SK-N-SH (cell line): ENCODE data around the gene THSD7A. TPM values are rescaled to one million over a fixed set of nuclear protein-coding genes. Genes with fewer than 3 reads are reported as not detected.

Experiments used
- CTCF ChIA-PET: fragments of 300-600, 350-600 bp; formaldehyde crosslinking; extraction: SDS; loops from one replicate; lab custom pipeline; 2021; lab: Yijun Ruan, JAX
- POLR2A ChIA-PET: fragments of 350-600 bp; sonication (Branson Sonifier 250); formaldehyde crosslinking; extraction: SDS; loops from one replicate; lab custom pipeline; 2020; ENCODE audit warnings: antibody characterized with exemption, inconsistent platforms; lab: Yijun Ruan, JAX
- DNase-seq: peaks from one replicate; pipeline ENCODE4 v3.0.0; 2012
- H2AFZ ChIP-seq: fragments of 200-600 bp; sonication (generic); 2 replicates; pipeline ENCODE4 v1.8.1; 2016; ENCODE audit warnings: antibody characterized with exemption, mild to moderate bottlenecking, low read depth
- H3F3A ChIP-seq: fragments of 200-600 bp; sonication (generic); replicated peaks from 2 replicates; pipeline ENCODE3; 2016; ENCODE audit warnings: antibody characterized with exemption, mild to moderate bottlenecking; ENCODE audit not compliant: insufficient read depth
- H3K27ac ChIP-seq, 2 experiments: fragments of 200-500 bp in 1 of 2; fragments of 200-600 bp in 1 of 2; sonication (Bioruptor generic) in 1 of 2; sonication (generic), shearing (Covaris generic) in 1 of 2; 2 replicates each; pipeline versions ENCODE4 v1.5.1 to v1.6.1; 2014 to 2016; ENCODE audit warnings: low read depth in 2 of 2, inconsistent platforms in 1 of 2, low read length in 1 of 2, mild to moderate bottlenecking in 1 of 2, mixed read lengths in 1 of 2
- H3K27me3 ChIP-seq: fragments of 200-600 bp; sonication (generic), shearing (Covaris generic); 2 replicates; pipeline ENCODE4 v1.6.1; 2016; ENCODE audit warnings: mixed run types; ENCODE audit not compliant: insufficient read depth
- H3K36me3 ChIP-seq, 2 experiments: fragments of 200-500 bp in 1 of 2; fragments of 200-600 bp in 1 of 2; sonication (Bioruptor generic) in 1 of 2; sonication (generic) in 1 of 2; replicated peaks in 1 of 2; 2 replicates each; pipeline versions ENCODE3 to v1.5.1; 2014 to 2016; ENCODE audit warnings: low read length in 1 of 2, mild to moderate bottlenecking in 1 of 2; ENCODE audit not compliant: insufficient read depth in 2 of 2, control insufficient read depth in 1 of 2
- H3K4me1 ChIP-seq, 2 experiments: fragments of 200-500 bp in 1 of 2; fragments of 200-600 bp in 1 of 2; sonication (Bioruptor generic) in 1 of 2; sonication (generic), shearing (Covaris generic) in 1 of 2; 2 replicates each; pipeline versions ENCODE4 v1.5.1 to v1.6.1; 2014 to 2016; ENCODE audit warnings: low read depth in 1 of 2, low read length in 1 of 2, mixed run types in 1 of 2; ENCODE audit not compliant: insufficient read depth in 2 of 2, control insufficient read depth in 1 of 2
- H3K4me2 ChIP-seq: fragments of 200-600 bp; sonication (generic), shearing (Covaris generic); 2 replicates; pipeline ENCODE4 v1.6.1; 2017; ENCODE audit warnings: mixed run types
- H3K4me3 ChIP-seq, 2 experiments: fragments of 200-500 bp in 1 of 2; fragments of 200-600 bp in 1 of 2; sonication (Bioruptor generic) in 1 of 2; sonication (generic), shearing (Covaris generic) in 1 of 2; 2 replicates each; pipeline versions ENCODE4 v1.5.1 to v1.8.1; 2014 to 2016; ENCODE audit warnings: low read depth in 2 of 2, inconsistent platforms in 1 of 2, low read length in 1 of 2, mild to moderate bottlenecking in 1 of 2, mixed read lengths in 1 of 2, moderate library complexity in 1 of 2
- H3K79me2 ChIP-seq: fragments of 200-600 bp; sonication (generic); 2 replicates; pipeline ENCODE4 v1.8.1; 2017; ENCODE audit warnings: mild to moderate bottlenecking; ENCODE audit not compliant: insufficient read depth
- H3K9ac ChIP-seq: fragments of 200-600 bp; sonication (generic); 2 replicates; pipeline ENCODE4 v1.6.1; 2017; ENCODE audit warnings: mixed run types
- H3K9me2 ChIP-seq: fragments of 200-600 bp; sonication (generic); 2 replicates; pipeline ENCODE4 v1.6.1; 2017; ENCODE audit warnings: mixed run types
- H3K9me3 ChIP-seq: fragments of 200-600 bp; sonication (generic); 2 replicates; pipeline ENCODE4 v1.6.1; 2017; ENCODE audit warnings: mixed run types, mild to moderate bottlenecking, moderate library complexity
- H4K20me1 ChIP-seq: fragments of 200-600 bp; sonication (generic); 2 replicates; pipeline ENCODE4 v1.6.1; 2017; ENCODE audit warnings: mild to moderate bottlenecking, mixed run types; ENCODE audit not compliant: insufficient read depth
- CHD2 ChIP-seq: fragments of 150-350 bp; IDR thresholded peaks from 2 replicates; pipeline ENCODE4 v1.6.1; 2018; ENCODE audit warnings: low read length; ENCODE audit not compliant: partially characterized antibody
- EP300 ChIP-seq, 2 experiments: IDR thresholded peaks; 2 replicates each; pipeline versions ENCODE4 v1.4.0 to v1.6.1; 2012; ENCODE audit warnings: borderline replicate concordance in 1 of 2, low read depth in 1 of 2, low read length in 1 of 2
- FOSL2 ChIP-seq: IDR thresholded peaks from 2 replicates; pipeline ENCODE4 v1.4.0; 2012; ENCODE audit warnings: low read depth, mild to moderate bottlenecking, moderate library complexity, borderline replicate concordance
- FOXJ3 ChIP-seq: sonication (generic); formaldehyde crosslinking; IDR thresholded peaks from 2 replicates; pipeline ENCODE4 v1.5.1; 2020; ENCODE audit warnings: mild to moderate bottlenecking, missing genetic modification reagents
- GABPA ChIP-seq: IDR thresholded peaks from 2 replicates; pipeline ENCODE4 v1.4.0; 2012; ENCODE audit warnings: low read depth, mild to moderate bottlenecking
- MEF2A ChIP-seq: IDR thresholded peaks from 2 replicates; pipeline ENCODE4 v1.4.0; 2012; ENCODE audit warnings: low read depth, borderline replicate concordance
- POLR2AphosphoS5 ChIP-seq: IDR thresholded peaks from 2 replicates; pipeline ENCODE4 v1.6.1; 2012; ENCODE audit warnings: low read depth, low read length
- RCOR1 ChIP-seq: fragments of 150-350 bp; IDR thresholded peaks from 2 replicates; pipeline ENCODE4 v1.6.1; 2017; ENCODE audit warnings: antibody characterized with exemption, low read length
- RXRA ChIP-seq: IDR thresholded peaks from 2 replicates; pipeline ENCODE4 v1.4.0; 2012; ENCODE audit warnings: low read depth, mild to moderate bottlenecking, borderline replicate concordance
- SIN3A ChIP-seq: IDR thresholded peaks from 2 replicates; pipeline ENCODE4 v1.6.1; 2012; ENCODE audit warnings: low read depth, mild to moderate bottlenecking, low read length, moderate library complexity, borderline replicate concordance
- SMC3 ChIP-seq: IDR thresholded peaks from 2 replicates; pipeline ENCODE4 v1.6.1; 2012; ENCODE audit warnings: low read depth, low read length, improper control_type of control experiment
- TAF1 ChIP-seq: IDR thresholded peaks from 2 replicates; pipeline ENCODE4 v1.6.1; 2012; ENCODE audit warnings: low read depth, mild to moderate bottlenecking, low read length, moderate library complexity, borderline replicate concordance
- WGBS: methylation state at CpG from one replicate; pipeline ENCODE4 v1.1.6; 2017; ENCODE audit warnings: low lambda C conversion rate; 5-methylcytosine and 5-hydroxymethylcytosine counted together
- polyA plus RNA-seq, 3 experiments: library from polyadenylated mRNA; depleted of rRNA; stranded (reverse); fragments of >200 nt; gene quantifications; 2 replicates each; pipeline ENCODE4 v1.2.3, GENCODE V29; 2012
- TF ChIP-seq, protein P1 (sequence below): fragments of 150-350 bp; IDR thresholded peaks from 2 replicates; pipeline ENCODE4 v1.6.1; 2016; ENCODE audit warnings: mild to moderate bottlenecking, low read depth, low read length
- TF ChIP-seq, protein P2 (sequence below): fragments of 150-350 bp; IDR thresholded peaks from 2 replicates; pipeline ENCODE4 v1.6.1; 2017; ENCODE audit warnings: antibody characterized with exemption, low read length, low read depth, borderline replicate concordance
- TF ChIP-seq, protein P3 (sequence below): fragments of 200-600 bp; sonication (generic); IDR thresholded peaks from 2 replicates; pipeline ENCODE4 v1.6.1; 2017; ENCODE audit warnings: antibody characterized with exemption, mild to moderate bottlenecking, moderate library complexity
- TF ChIP-seq, protein P4 (sequence below): IDR thresholded peaks from 2 replicates; pipeline ENCODE4 v1.4.0; 2012; ENCODE audit warnings: low read depth

Gene THSD7A
- polyA plus RNA-seq, 1 of the 3 experiments (the other 2 are of a cell fraction), result 0.16 TPM

DNA sequence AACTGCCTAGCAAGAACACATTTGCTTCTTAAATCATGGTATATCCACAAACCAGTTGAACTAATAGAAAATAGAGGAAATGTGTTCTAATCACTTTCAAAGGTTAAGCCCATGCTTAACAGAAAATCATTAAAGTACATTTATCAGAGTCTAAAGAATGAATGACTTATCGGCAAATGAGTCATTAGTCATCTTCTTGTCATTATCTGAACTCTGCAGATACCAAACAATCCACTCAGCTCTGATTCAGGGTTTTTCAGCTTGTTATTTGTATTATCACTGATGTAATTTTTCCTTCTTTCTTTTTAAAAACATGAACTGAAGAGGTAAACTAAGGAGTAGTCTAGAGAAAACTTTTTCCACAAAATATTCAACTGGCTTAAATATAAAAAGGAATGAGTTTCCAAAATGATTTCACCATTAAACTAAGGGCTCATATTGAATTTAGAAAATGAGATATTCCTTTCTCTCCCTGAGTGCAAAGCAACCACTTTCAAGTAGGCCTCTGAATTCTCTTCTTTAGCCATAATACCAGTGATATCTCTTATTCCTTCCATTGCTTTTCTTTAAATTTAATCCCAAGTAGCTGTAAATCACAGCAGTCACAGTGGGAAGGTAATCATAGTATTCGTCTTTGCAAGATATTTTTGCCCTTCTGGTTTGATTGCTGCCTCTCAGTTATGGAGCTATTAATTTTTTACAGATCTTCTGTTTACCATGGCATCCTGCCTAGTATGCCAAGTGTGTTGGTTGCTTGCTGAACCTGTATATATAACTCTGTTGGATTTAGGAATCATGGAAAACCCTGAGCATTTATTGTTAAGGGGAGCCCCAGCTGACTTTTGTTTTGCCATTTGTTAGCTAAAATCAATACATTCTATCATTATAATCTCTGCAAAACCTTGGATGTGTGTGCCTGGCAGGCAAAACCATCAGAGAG, 125.1 kb downstream of the THSD7A start:
- Histone ChIP-seq H3K27ac (peak overlapping the region in 1 of 2 experiments; percentile 69; a peak in 2 of 4 replicates), H3K9me3 (no peaks in the 10 kb centered on the region)
- TF ChIP-seq GABPA, result no peak
- TF ChIP-seq, protein P1, sequence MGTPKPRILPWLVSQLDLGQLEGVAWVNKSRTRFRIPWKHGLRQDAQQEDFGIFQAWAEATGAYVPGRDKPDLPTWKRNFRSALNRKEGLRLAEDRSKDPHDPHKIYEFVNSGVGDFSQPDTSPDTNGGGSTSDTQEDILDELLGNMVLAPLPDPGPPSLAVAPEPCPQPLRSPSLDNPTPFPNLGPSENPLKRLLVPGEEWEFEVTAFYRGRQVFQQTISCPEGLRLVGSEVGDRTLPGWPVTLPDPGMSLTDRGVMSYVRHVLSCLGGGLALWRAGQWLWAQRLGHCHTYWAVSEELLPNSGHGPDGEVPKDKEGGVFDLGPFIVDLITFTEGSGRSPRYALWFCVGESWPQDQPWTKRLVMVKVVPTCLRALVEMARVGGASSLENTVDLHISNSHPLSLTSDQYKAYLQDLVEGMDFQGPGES, result no peak
- TF ChIP-seq, protein P2, sequence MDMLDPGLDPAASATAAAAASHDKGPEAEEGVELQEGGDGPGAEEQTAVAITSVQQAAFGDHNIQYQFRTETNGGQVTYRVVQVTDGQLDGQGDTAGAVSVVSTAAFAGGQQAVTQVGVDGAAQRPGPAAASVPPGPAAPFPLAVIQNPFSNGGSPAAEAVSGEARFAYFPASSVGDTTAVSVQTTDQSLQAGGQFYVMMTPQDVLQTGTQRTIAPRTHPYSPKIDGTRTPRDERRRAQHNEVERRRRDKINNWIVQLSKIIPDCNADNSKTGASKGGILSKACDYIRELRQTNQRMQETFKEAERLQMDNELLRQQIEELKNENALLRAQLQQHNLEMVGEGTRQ, result no peak
- no peak for TF ChIP-seq TAF1
- TF ChIP-seq CHD2, result no peak
- no peak for TF ChIP-seq FOSL2
- TF ChIP-seq MEF2A, result no peak
- no peak for TF ChIP-seq RXRA
- no peak for TF ChIP-seq SMC3
- TF ChIP-seq, protein P3, sequence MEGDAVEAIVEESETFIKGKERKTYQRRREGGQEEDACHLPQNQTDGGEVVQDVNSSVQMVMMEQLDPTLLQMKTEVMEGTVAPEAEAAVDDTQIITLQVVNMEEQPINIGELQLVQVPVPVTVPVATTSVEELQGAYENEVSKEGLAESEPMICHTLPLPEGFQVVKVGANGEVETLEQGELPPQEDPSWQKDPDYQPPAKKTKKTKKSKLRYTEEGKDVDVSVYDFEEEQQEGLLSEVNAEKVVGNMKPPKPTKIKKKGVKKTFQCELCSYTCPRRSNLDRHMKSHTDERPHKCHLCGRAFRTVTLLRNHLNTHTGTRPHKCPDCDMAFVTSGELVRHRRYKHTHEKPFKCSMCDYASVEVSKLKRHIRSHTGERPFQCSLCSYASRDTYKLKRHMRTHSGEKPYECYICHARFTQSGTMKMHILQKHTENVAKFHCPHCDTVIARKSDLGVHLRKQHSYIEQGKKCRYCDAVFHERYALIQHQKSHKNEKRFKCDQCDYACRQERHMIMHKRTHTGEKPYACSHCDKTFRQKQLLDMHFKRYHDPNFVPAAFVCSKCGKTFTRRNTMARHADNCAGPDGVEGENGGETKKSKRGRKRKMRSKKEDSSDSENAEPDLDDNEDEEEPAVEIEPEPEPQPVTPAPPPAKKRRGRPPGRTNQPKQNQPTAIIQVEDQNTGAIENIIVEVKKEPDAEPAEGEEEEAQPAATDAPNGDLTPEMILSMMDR, result no peak
- TF ChIP-seq, protein P4, sequence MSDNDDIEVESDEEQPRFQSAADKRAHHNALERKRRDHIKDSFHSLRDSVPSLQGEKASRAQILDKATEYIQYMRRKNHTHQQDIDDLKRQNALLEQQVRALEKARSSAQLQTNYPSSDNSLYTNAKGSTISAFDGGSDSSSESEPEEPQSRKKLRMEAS, result no peak
- no peak for TF ChIP-seq POLR2AphosphoS5
- no peak for TF ChIP-seq EP300 (IDR thresholded peaks at IDR 0.05; ENCODE audit: borderline replicate concordance in 1 of 2, low read depth in 1 of 2, low read length in 1 of 2)
- no peak for TF ChIP-seq RCOR1
- TF ChIP-seq SIN3A, result no peak
- no peak for TF ChIP-seq FOXJ3
- TF ChIP-seq, all 33 proteins: peak for 0
- Histone ChIP-seq H3K4me1 (peaks cover 0 to 35% of the 10 kb centered on the region in 2 experiments; a peak in 2 of 4 replicates), H3K9ac (no peak overlapping the region), H3K27me3 (no peaks in the 10 kb centered on the region), H3K4me3 (no peak overlapping the region), H4K20me1 (no peaks in the 10 kb centered on the region), H3K36me3 (no peaks in the 10 kb centered on the region), H3K79me2 (no peaks in the 10 kb centered on the region), H3K9me2 (no peaks in the 10 kb centered on the region), H3F3A (no peaks in the 10 kb centered on the region), H2AFZ (no peak overlapping the region), H3K4me2 (no peak overlapping the region)
- POLR2A ChIA-PET, result no interaction called here
- WGBS, result 19% methylated on average over 2 of the region's 2 CpGs
- no peak for DNase-seq
- CTCF ChIA-PET, result interaction anchor here (0.7 to 1.7 kb wide), 3 partner anchors 33 to 125 kb away, joined by 3 to 7 read pairs (median 3); partner anchors contain the start of gene THSD7A
